ENCODE measurements around the gene PRSS48. TPM values are rescaled to one million over a fixed set of nuclear protein-coding genes. Genes with fewer than 3 reads are reported as not detected.

PRSS48 gene
- total RNA-seq, 2 donors from 2014 or later = not detected

DNA sequence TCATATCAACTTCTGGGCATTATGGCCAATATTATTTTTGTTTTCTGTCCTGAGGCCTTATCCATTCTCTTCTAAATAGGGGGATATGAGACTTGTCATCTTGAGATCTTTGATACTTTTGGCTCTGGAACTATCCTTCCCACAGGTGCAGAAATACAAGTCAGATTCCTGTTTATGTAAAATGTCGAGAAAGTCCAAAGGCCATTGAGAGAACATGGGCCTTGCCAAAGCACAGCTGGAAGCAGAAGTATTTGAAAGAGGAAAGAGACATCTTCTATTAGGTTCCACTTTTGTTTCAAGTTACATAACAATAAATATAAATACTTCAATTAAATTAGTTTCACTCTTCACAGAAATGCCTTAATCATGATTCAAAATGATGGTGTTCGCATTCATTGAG lies 20.8 kb upstream of the PRSS48 start:
- no peaks in the 10 kb centered on the region for H3K4me1 ChIP-seq (ENCODE audit: control insufficient read depth, insufficient read depth, low read length)
- no peaks in the 10 kb centered on the region for H3K36me3 ChIP-seq (ENCODE audit: control insufficient read depth, insufficient read depth, low read length)
- Mint-ChIP-seq H3K9me3 (peaks cover 9% of the 10 kb centered on the region), H3K4me1 (no peaks in the 10 kb centered on the region), H3K36me3 (ENCODE audit: low read depth) (peaks cover 20% of the 10 kb centered on the region), H3K27ac (no peak overlapping the region), H3K4me3 (no peak overlapping the region), H3K27me3 (ENCODE audit: insufficient read depth) (no peaks in the 10 kb centered on the region)
- no peak for DNase-seq
- H3K9ac ChIP-seq (ENCODE audit: extremely low read depth, low read length, poor library complexity, severe bottlenecking) = no peak overlapping the region
- 92% methylated on average over 2 of the region's 2 CpGs; no CpG with 5 or more reads in 1 of the 2 experiments for WGBS, 2 experiments (ENCODE audit: insufficient coverage in 1 of 2, insufficient read length in 1 of 2)
- H3K27me3 ChIP-seq (ENCODE audit: control insufficient read depth, insufficient read depth, low read length, poor library complexity, severe bottlenecking) = no peaks in the 10 kb centered on the region
- TF ChIP-seq, protein P1, sequence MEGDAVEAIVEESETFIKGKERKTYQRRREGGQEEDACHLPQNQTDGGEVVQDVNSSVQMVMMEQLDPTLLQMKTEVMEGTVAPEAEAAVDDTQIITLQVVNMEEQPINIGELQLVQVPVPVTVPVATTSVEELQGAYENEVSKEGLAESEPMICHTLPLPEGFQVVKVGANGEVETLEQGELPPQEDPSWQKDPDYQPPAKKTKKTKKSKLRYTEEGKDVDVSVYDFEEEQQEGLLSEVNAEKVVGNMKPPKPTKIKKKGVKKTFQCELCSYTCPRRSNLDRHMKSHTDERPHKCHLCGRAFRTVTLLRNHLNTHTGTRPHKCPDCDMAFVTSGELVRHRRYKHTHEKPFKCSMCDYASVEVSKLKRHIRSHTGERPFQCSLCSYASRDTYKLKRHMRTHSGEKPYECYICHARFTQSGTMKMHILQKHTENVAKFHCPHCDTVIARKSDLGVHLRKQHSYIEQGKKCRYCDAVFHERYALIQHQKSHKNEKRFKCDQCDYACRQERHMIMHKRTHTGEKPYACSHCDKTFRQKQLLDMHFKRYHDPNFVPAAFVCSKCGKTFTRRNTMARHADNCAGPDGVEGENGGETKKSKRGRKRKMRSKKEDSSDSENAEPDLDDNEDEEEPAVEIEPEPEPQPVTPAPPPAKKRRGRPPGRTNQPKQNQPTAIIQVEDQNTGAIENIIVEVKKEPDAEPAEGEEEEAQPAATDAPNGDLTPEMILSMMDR (conservative IDR thresholded peaks at IDR 0.05) = no peak
- H3K9me3 ChIP-seq (ENCODE audit: control insufficient read depth, low read length) = peaks cover 9% of the 10 kb centered on the region
- H3K4me3 ChIP-seq (ENCODE audit: low read length) = no peak overlapping the region
- H3K27ac ChIP-seq (ENCODE audit: low read depth, low read length) = no peak overlapping the region

DNA sequence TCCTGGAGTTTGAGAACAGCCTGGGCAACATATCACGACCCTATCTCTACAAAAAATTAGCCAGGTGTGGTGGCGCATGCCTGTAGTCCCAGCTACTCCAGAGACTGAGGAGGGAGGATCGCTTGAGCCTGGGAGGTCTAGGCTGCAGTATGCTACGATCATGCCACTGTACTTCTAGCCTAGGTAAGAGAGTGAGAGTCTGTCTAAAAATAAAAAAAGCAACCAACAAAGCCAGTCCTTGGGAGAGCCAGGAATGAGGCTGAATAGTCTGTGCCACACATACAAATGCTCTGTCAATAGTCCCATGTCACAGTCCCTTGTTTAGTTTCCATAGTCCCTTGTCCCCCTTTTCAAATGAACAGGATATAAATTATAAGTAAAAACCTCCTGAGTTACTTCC lies 19.3 kb upstream of the PRSS48 start:
- H3K4me3 ChIP-seq (ENCODE audit: low read length) = no peak overlapping the region
- H3K27ac ChIP-seq (ENCODE audit: low read depth, low read length) = no peak overlapping the region

DNA sequence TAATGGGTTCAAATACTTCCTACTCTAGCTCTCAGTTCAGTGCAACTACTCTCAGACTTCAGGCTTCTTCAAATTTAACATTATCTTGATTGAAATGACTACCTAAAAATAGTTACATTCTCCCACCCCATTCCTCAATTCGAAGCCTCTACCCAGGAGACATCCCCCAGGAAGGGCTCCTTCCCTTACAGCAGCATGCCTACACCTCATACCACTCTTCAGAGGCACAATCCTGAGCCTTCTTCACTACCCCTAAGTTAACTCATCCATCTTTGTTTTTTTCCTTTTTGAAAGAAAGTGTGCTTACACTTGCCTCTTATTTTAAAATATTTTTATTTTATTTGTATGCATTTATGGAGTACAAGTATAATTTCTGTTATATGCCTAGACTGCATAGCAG lies 17.2 kb upstream of the PRSS48 start:
- Histone ChIP-seq H3K36me3 (ENCODE audit: control insufficient read depth, insufficient read depth, low read length) (no peaks in the 10 kb centered on the region), H3K27ac (ENCODE audit: low read depth, low read length) (no peak overlapping the region), H3K9ac (ENCODE audit: extremely low read depth, low read length, poor library complexity, severe bottlenecking) (no peak overlapping the region), H3K4me3 (ENCODE audit: low read length) (no peak overlapping the region), H3K27me3 (ENCODE audit: control insufficient read depth, insufficient read depth, low read length, poor library complexity, severe bottlenecking) (no peaks in the 10 kb centered on the region), H3K9me3 (ENCODE audit: control insufficient read depth, low read length) (peaks cover 16% of the 10 kb centered on the region), H3K4me1 (ENCODE audit: control insufficient read depth, insufficient read depth, low read length) (no peaks in the 10 kb centered on the region)
- no peak overlapping the region for H3K4me3 Mint-ChIP-seq
- peaks cover 9% of the 10 kb centered on the region for H3K9me3 Mint-ChIP-seq
- DNase-seq = no peak
- H3K4me1 Mint-ChIP-seq = no peaks in the 10 kb centered on the region
- H3K27ac Mint-ChIP-seq = no peak overlapping the region
- H3K36me3 Mint-ChIP-seq (ENCODE audit: low read depth) = peaks cover 22% of the 10 kb centered on the region
- 83 to 90% methylated on average over 1 of the region's 1 CpG for WGBS, 2 experiments (ENCODE audit: insufficient coverage in 1 of 2, insufficient read length in 1 of 2)
- TF ChIP-seq, protein P1 (conservative IDR thresholded peaks at IDR 0.05) = no peak
- H3K27me3 Mint-ChIP-seq (ENCODE audit: insufficient read depth) = no peaks in the 10 kb centered on the region

More for the DNA sequence above, 19.3 kb upstream of the PRSS48 start:
- WGBS, 2 experiments (ENCODE audit: insufficient coverage in 1 of 2, insufficient read length in 1 of 2) = 94 to 100% methylated on average over 3 to 4 of the region's 4 CpGs
- Mint-ChIP-seq H3K4me3 (no peak overlapping the region), H3K27ac (no peak overlapping the region), H3K4me1 (no peaks in the 10 kb centered on the region), H3K36me3 (ENCODE audit: low read depth) (peaks cover 20% of the 10 kb centered on the region), H3K9me3 (peaks cover 9% of the 10 kb centered on the region), H3K27me3 (ENCODE audit: insufficient read depth) (no peaks in the 10 kb centered on the region)
- no peaks in the 10 kb centered on the region for H3K27me3 ChIP-seq (ENCODE audit: control insufficient read depth, insufficient read depth, low read length, poor library complexity, severe bottlenecking)
- TF ChIP-seq, protein P1 (conservative IDR thresholded peaks at IDR 0.05) = no peak
- no peak overlapping the region for H3K9ac ChIP-seq (ENCODE audit: extremely low read depth, low read length, poor library complexity, severe bottlenecking)
- H3K9me3 ChIP-seq (ENCODE audit: control insufficient read depth, low read length) = peaks cover 9% of the 10 kb centered on the region
- no peaks in the 10 kb centered on the region for H3K4me1 ChIP-seq (ENCODE audit: control insufficient read depth, insufficient read depth, low read length)
- no peak for DNase-seq
- no peaks in the 10 kb centered on the region for H3K36me3 ChIP-seq (ENCODE audit: control insufficient read depth, insufficient read depth, low read length)

Data from endodermal cell (in vitro differentiated cells).